Midbrain (tissue), 1 donor: Measurements from ENCODE around the gene STAB1.
"Not testable (repeated sequence)": the region's sequence is repeated elsewhere in the genome, so short reads cannot be mapped to it uniquely, and the experiment has no call there.

Source experiments
- DNase-seq: peaks from one replicate; lab custom pipeline; 2025; lab: John Stamatoyannopoulos, UW

The STAB1 gene

DNA sequence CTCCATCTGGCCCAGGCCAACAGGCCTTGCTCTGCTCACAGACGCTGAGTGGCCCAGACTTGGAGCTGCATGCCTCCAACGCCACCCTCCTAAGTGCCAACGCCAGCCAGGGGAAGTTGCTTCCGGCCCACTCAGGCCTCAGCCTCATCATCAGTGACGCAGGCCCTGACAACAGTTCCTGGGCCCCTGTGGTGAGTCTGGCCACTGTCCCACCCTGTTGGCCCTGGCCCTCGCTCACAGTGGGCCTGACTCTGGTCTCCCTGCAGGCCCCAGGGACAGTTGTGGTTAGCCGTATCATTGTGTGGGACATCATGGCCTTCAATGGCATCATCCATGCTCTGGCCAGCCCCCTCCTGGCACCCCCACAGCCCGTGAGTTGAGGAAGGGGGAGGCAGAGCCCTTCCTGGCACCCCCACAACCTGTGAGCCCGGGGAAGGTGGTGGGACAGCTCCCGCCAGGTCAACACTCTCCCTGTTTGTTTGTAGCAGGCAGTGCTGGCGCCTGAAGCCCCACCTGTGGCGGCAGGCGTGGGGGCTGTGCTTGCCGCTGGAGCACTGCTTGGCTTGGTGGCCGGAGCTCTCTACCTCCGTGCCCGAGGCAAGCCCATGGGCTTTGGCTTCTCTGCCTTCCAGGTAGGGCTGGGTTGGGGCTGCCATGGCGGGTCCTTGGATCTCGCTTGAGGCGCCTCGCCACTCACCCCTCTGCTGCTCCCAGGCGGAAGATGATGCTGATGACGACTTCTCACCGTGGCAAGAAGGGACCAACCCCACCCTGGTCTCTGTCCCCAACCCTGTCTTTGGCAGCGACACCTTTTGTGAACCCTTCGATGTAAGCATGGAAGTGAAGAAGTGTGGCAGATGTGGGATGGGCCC is 28.5 kb downstream of the STAB1 start:
- DNase-seq: no peak

GRCh38 chr3:52524258-52524751 is 29.2 kb downstream of the STAB1 start:
- no peak for DNase-seq

DNA sequence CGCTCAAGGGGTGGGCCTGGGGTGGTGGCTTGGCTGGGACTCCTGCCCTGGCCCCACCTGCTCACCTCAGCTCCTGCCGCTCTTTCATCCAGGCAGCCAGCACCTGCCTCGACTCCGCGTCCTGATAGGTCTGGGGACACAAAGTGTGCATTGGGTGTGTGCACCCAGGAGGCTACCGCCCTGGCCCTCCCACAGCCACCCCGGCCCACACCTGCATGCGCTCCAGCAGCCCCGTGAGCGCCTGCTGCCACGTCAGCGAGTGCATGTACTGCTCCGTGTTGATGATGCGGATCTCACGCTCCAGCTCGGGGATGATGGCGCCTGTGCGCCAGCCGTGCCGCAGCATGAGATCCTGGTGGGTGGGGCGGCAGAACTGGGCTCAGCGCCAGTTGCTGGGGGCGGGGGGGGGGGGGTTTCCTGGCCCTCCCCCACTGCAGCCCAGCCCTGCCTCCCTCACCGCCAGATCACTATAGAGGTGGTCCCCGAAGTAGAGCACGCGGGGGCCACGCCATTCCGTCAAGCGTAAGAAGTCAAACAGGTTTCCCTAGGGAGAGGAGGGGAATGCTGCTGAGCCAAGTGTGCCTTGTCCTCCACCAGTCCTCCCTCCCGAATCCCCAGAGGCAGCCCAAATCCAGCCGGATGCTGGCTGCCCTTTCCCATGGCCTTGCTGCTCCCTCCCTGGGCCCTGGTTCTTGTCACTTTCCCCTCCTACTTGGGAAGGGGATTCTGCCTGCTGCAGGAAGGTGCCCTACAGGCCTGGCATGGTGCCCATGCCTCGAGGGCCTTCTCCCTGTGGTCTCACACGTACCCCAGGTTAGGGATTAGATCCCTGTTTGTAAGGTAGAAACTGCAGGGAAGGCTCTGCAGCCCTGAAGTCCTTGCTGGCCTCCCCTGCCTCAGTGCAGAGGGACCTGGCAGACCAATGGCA is 29.9 kb downstream of the STAB1 start:
- no peak for DNase-seq

GRCh38 chr3:52525680-52526561 is 30.8 kb downstream of the STAB1 start:
- no peak for DNase-seq

- DNase-seq: not testable (repeated sequence)
Measured at GRCh38 chr3:52526671-52527038, 31.5 kb downstream of the STAB1 start.

- DNase-seq: no peak
Measured at GRCh38 chr3:52527039-52527731, 32.0 kb downstream of the STAB1 start.

DNA sequence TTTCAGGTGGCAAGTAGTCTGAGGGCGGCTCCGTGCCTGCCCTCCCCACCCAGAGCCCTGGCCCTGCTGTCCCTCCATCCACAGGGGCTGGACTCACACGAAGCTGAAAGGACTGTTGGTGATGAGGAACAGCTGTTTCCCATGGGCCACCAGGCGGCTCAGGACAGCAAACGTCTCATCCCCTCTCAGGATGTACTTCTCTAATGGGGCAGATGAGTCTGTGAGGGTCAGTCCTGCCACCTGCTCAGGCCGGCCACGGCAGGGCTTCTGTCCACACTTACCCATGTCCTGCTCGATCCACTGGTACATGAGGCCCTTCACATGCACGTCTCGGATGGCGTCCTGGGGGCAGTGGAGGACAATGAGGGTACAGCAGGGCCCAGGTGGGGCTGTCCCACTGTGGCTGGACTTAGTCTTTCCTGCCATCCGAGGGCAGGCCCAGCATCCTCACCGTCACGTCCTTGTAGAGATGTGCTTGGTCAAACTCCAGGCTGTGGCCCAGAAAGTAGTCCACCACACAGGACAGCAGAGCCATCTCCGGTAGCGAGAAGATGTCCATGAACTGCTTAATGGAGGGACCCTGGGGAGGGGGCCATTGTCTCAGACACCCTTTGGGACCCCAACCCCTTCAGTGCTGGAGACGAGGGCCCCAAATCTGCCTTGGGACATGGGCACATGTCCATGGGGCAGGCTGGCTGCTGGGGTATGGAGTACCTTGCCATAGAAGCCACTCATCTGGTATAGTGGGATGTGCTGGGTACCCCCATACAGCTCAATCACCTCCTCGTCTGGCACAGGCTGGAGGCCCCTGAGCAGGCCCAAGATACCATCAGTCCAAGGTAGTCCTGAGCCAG is 32.8 kb downstream of the STAB1 start:
- DNase-seq: no peak

DNA sequence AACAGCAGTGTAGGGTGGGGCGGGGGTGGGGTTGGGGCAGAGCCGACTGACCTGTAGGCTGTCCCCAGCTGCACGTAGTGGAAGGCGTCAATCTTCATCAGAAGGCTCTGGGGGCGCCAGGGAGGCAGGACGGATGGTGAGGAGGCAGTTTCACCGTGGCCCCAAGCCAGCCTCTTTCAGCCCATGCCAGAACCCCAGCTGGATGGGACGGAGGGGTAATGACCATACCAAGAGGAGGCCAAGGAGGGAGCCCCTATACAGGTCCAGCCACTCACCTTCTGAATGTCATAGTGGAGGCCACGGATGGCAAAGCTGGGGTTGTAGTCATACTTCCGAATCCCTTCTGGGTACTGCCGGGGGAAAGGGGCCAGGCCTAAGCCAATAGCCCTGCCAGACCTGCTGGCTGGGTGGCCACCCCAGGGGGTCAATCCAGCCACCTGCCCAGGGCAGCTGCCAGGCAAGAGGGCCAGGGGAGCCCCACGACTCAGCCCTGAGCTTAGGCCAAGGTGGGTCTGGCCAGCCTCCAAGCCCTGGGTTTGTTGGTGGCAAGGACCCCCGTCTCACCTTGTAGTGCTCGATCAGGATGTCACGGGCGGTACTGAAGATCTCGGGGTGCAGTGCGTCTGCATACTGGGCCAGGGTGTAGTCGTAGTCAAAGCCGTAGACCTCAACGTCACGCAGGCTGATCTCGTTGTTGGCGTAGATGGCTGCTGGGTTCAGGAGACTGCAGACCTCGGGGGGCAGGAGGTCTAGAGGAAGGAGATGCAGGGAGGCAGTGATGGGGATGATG is 33.6 kb downstream of the STAB1 start:
- no peak for DNase-seq

DNA sequence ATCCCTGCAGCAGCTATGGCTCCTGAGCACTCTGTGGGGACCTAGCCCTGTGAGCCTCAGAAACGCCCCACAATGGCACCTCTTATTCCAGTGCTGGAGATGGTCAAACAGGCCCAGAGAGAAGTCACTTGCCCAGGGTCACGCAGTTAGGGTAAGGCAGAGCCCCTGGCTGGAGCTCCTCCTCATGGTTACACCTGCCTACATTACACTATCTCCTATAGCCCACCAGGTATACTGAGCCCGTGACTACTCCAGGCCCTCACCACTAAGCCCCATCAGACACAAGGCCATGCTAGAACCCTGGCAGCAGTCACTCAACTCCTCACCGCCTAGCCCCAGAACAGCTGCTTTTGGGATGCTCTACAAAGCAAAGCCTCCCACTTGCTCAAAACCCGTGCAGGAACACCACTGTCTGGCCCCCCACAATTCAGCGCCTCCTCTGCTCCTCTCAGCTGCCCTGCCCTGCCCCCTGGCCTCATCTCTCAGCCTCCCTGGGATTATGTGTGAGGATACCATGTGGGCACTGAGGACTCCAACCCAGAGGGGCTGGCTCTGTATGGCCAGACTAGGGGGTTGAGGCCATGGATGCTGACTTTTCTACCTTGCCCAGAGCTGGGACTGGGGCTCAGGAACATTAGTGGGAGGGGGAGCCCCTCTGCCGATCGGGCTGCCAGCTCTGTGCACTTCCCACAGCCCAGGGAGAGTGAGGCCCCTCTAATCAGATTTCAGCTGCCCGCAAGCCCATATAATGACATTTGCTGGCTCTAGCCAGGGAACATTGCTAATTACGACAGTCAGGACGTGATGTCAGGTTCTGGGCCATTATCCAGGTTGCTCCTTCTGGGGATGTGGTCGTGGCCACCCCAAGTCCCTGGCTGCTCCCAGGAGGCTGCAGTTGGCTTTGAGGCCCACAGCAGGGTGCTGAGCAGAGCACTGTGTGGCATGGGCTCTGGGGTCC is 34.5 kb downstream of the STAB1 start:
- DNase-seq: no peak

- DNase-seq: no peak
Measured at GRCh38 chr3:52530918-52531826, 36.0 kb downstream of the STAB1 start.

DNA sequence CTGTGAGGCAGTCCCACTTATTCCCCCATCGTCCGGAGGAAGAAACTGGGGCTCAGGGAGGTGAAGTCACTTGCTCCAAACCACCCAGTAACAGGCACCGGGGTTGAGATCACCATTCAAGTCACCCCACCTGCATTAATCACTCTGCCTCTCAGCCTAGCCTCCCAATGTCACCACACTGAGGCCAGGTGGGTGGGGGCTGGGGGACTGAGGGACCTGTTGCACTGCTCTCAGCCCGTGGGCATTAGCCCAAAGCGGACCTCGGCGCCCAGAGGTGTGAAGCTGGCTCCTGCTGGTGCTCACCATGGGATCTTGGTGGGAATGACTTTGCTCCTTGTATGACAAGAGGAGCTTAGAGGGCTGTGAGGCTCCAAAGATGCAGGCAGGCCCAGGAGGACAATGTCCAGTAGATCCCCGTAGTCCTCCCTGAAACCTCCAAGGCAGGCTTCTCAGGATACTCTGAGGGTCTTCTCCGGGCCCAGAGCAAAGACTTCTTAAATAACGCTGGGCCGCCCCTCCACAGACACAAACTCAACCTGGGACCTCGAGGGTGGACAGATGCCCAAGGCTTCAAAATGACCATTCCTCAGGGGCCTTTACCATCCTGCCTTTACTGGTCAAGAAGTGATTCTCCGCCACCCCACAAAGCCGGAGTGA is 36.9 kb downstream of the STAB1 start:
- no peak for DNase-seq

- no peak for DNase-seq
Measured at GRCh38 chr3:52532517-52532837, 37.3 kb downstream of the STAB1 start.

GRCh38 chr3:52532838-52533622 is 37.9 kb downstream of the STAB1 start:
- no peak for DNase-seq

DNA sequence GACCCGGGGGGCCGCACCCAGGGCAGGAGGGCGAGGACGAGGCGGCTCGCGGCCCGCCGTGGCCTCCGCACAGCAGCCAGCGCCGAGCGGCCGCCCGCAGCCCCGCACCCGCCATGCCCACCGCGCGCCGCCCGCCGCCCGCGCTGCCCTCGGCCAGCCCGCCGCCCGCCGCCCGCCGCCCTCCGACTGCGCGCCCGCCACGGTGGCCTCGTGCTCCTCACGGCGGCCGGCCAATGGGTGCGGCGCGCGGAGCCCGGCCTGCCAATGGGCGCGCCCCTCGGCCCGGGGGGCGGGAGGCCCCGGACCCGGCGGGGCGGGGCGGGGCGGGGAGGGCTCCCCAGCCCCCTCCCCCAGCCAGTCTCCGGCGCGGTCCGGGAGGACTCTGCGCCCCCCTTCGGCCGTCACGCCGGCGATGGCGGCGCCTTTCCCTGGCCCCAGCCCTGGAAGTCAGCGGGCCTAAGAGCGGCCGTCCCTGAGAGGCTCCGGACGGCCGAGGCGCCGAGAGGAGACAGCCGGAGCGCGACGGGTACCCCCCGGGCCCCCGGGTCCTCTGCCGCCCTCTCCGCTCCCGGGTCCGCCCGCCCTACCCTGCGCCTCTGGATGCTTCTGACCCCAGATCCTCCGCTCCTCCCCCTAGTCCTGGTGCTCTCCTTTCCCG is 38.6 kb downstream of the STAB1 start, which contains the start of gene NT5DC2:
Gene NT5DC2, minus strand, starts transcription at position 235 of the 658 bp plus-strand sequence. Its CDS starts 120 bp downstream, at position 115.
- peak; percentile 56 for DNase-seq
